NCI-H345 treated with DMSO at 0.1 percent for 48 hours (cell line): ENCODE data around the gene LCNL1.

Experiments used
- DNase-seq: peaks from one replicate; lab custom pipeline; 2025; ENCODE audit not compliant: unreplicated experiment; lab: John Stamatoyannopoulos, UW

Gene LCNL1

GRCh38 chr9:136958473-136958872 lies 24.3 kb upstream of the LCNL1 start:
- DNase-seq: no peak

GRCh38 chr9:136958898-136959850 lies 23.6 kb upstream of the LCNL1 start:
- DNase-seq: no peak

GRCh38 chr9:136960212-136960937 lies 22.4 kb upstream of the LCNL1 start:
- DNase-seq: no peak

GRCh38 chr9:136960938-136961275 lies 21.9 kb upstream of the LCNL1 start:
- no peak for DNase-seq

- no peak for DNase-seq
Measured at GRCh38 chr9:136961279-136962065, 21.3 kb upstream of the LCNL1 start.

- DNase-seq: no peak
Measured at GRCh38 chr9:136962163-136962562, 20.6 kb upstream of the LCNL1 start.

- no peak for DNase-seq
Measured at GRCh38 chr9:136962701-136963248, 20.0 kb upstream of the LCNL1 start.

- DNase-seq: no peak
Measured at GRCh38 chr9:136963341-136963740, 19.5 kb upstream of the LCNL1 start.

GRCh38 chr9:136963751-136964150 lies 19.0 kb upstream of the LCNL1 start:
- no peak for DNase-seq

GRCh38 chr9:136964171-136964689 lies 18.6 kb upstream of the LCNL1 start:
- no peak for DNase-seq

- no peak for DNase-seq
Measured at GRCh38 chr9:136964833-136965422, 17.9 kb upstream of the LCNL1 start.

- DNase-seq: no peak
Measured at GRCh38 chr9:136965771-136966484, 16.9 kb upstream of the LCNL1 start.

GRCh38 chr9:136968333-136969127 lies 14.3 kb upstream of the LCNL1 start:
- no peak for DNase-seq

GRCh38 chr9:136969150-136969549 lies 13.6 kb upstream of the LCNL1 start:
- DNase-seq: no peak

- DNase-seq: no peak
Measured at GRCh38 chr9:136969774-136970173, 13.0 kb upstream of the LCNL1 start.

GRCh38 chr9:136970361-136970760 lies 12.4 kb upstream of the LCNL1 start:
- no peak for DNase-seq

GRCh38 chr9:136971746-136972145 lies 11.0 kb upstream of the LCNL1 start:
- DNase-seq: no peak

- no peak for DNase-seq
Measured at GRCh38 chr9:136972335-136972734, 10.5 kb upstream of the LCNL1 start.

- no peak for DNase-seq
Measured at GRCh38 chr9:136972743-136973142, 10.1 kb upstream of the LCNL1 start.
